HepG2 (cell line): ENCODE measurements around the gene TPPP3. TPM values are rescaled to one million over a fixed set of nuclear protein-coding genes. Genes with fewer than 3 reads are reported as not detected.

ENCODE experiments used
- ATAC-seq: fragments of 200-7000 bp; cut with Tn5 transposase; 3 replicates; pipeline ENCODE4 v1.9.1; 2020; ENCODE audit warnings: mild to moderate bottlenecking, moderate library complexity
- BruUV-seq: library from RNA; stranded (reverse); fragments of 400-500 nt; replicated peaks from 2 replicates; lab custom pipeline; 2021; lab: Mats Ljungman, UMichigan
- CTCF ChIA-PET: fragments of 300-600 bp; formaldehyde crosslinking; extraction: SDS; loops from one replicate; lab custom pipeline; 2021; ENCODE audit warnings: low total read pairs, inconsistent platforms, low intra/inter-chr PET ratio; lab: Yijun Ruan, JAX
- POLR2A ChIA-PET: fragments of 350-600 bp; sonication (Branson Sonifier 250); formaldehyde crosslinking; loops from one replicate; lab custom pipeline; 2020; ENCODE audit warnings: antibody characterized with exemption, inconsistent platforms; lab: Yijun Ruan, JAX
- DNase-seq: peaks from one replicate; pipeline ENCODE4 v3.0.0-alpha.2; 2015; ENCODE audit warnings: low spot score
- FAIRE-seq: peaks from 3 replicates; lab custom pipeline; 2011; peaks lifted over from hg19 to GRCh38; lab: Jason Lieb, UNC
- H2AFZ ChIP-seq: one replicate; pipeline ENCODE4 v1.6.1; 2011; ENCODE audit warnings: low read length, inconsistent platforms
- H3K27ac ChIP-seq: fragments of 300-600 bp; 3 replicates; pipeline ENCODE4 v1.8.0; 2011; ENCODE audit warnings: mixed run types, mild to moderate bottlenecking, mixed read lengths, low read length, inconsistent platforms; ENCODE audit not compliant: insufficient read depth; ENCODE audit errors: extremely low read length
- H3K27me3 ChIP-seq, 2 experiments: fragments of 200-600 bp in 1 of 2; 2 replicates in 1 of 2; 3 replicates in 1 of 2; pipeline versions ENCODE4 v1.6.0 to v1.8.0; 2011; ENCODE audit warnings: low read length in 2 of 2, mild to moderate bottlenecking in 2 of 2, moderate library complexity in 2 of 2, inconsistent platforms in 1 of 2; ENCODE audit not compliant: insufficient read depth in 2 of 2, control insufficient read depth in 1 of 2
- H3K36me3 ChIP-seq, 2 experiments: fragments of 200-600 bp in 1 of 2; replicated peaks in 1 of 2; 2 replicates in 1 of 2; 3 replicates in 1 of 2; pipeline versions ENCODE4 v1.5.1 to v1.8.0; 2011; ENCODE audit warnings: low read length in 2 of 2, inconsistent platforms in 1 of 2; ENCODE audit not compliant: insufficient read depth in 2 of 2, control insufficient read depth in 1 of 2
- H3K4me1 ChIP-seq: 2 replicates; pipeline ENCODE4 v1.5.1; 2012; ENCODE audit warnings: low read length, inconsistent platforms; ENCODE audit not compliant: insufficient read depth
- H3K4me2 ChIP-seq: 2 replicates; pipeline ENCODE4 v1.6.0; 2011; ENCODE audit warnings: low read depth, low read length, inconsistent platforms
- H3K4me3 ChIP-seq, 3 experiments: fragments of 200-600 bp in 1 of 3; sonication (generic), shearing (Covaris generic) in 1 of 3; replicated peaks in 1 of 3; 2 replicates each; pipeline ENCODE4 v1.5.1; 2011 to 2016; ENCODE audit warnings: low read length in 3 of 3, inconsistent platforms in 2 of 3, low read depth in 2 of 3, mild to moderate bottlenecking in 2 of 3, control low read depth in 1 of 3, mixed read lengths in 1 of 3; ENCODE audit not compliant: insufficient read depth in 1 of 3
- H3K79me2 ChIP-seq: one replicate; pipeline ENCODE4 v1.6.1; 2011; ENCODE audit warnings: low read length, inconsistent platforms; ENCODE audit not compliant: insufficient read depth
- H3K9ac ChIP-seq: 2 replicates; pipeline ENCODE4 v1.6.0; 2011; ENCODE audit warnings: mild to moderate bottlenecking, low read depth, low read length, inconsistent platforms; ENCODE audit not compliant: insufficient read depth
- H3K9me3 ChIP-seq: 2 replicates; pipeline ENCODE4 v1.5.1; 2012; ENCODE audit warnings: mild to moderate bottlenecking, low read length
- H4K20me1 ChIP-seq: 2 replicates; pipeline ENCODE4 v1.6.0; 2011; ENCODE audit warnings: inconsistent platforms, mild to moderate bottlenecking, low read length, moderate library complexity; ENCODE audit not compliant: insufficient read depth
- AHR ChIP-seq: IDR thresholded peaks from 2 replicates; pipeline ENCODE4 v1.6.1; 2018; ENCODE audit warnings: missing genetic modification reagents, missing compliant biosample characterization
- SMARCC2 ChIP-seq: fragments of 450-650 bp; IDR thresholded peaks from 2 replicates; pipeline ENCODE4 v1.6.1; 2017; ENCODE audit warnings: antibody characterized with exemption, mild to moderate bottlenecking
- TCF7 ChIP-seq: sonication (generic); IDR thresholded peaks from 2 replicates; pipeline ENCODE4 v1.6.1; 2016; ENCODE audit warnings: antibody characterized with exemption, low read depth
- ZFP41 ChIP-seq: sonication (generic); formaldehyde crosslinking; IDR thresholded peaks from 2 replicates; pipeline ENCODE4 v1.4.0; 2020; ENCODE audit warnings: mild to moderate bottlenecking, missing genetic modification reagents, borderline replicate concordance
- ZFY ChIP-seq: sonication (generic); formaldehyde crosslinking; IDR thresholded peaks from 2 replicates; pipeline ENCODE4 v1.4.0; 2020; ENCODE audit warnings: missing genetic modification reagents
- ZNF629 ChIP-seq: sonication (generic); formaldehyde crosslinking; conservative IDR thresholded peaks from 2 replicates; pipeline ENCODE4 v1.5.0; 2020; ENCODE audit warnings: missing genetic modification reagents
- WGBS: methylation state at CpG from one replicate; pipeline ENCODE4 v1.1.6; 2017; ENCODE audit warnings: low lambda C conversion rate; 5-methylcytosine and 5-hydroxymethylcytosine counted together
- in situ Hi-C: cut with HindIII; loops from 2 replicates; pipeline ENCODE4 v1.10.0; 2017; ENCODE audit warnings: low pct_unique_long_range_greater_than_20kb; ENCODE audit not compliant: extremely low pct_ligation_motif_present
- intact Hi-C: fragments of 100-400 bp; cut with micrococcal nuclease; formaldehyde crosslinking; loops from one replicate; pipeline ENCODE4 v1.10.0; 2022; ENCODE audit not compliant: unreplicated experiment
- polyA plus RNA-seq, 8 experiments: library from polyadenylated mRNA; depleted of rRNA in 3 of 8; stranded (reverse) in 7 of 8; unstranded in 1 of 8; fragments of >200 nt; fragmentation: Illumina TruSeq in 4 of 8; extraction: Trizol in 4 of 8; gene quantifications; 2 replicates each; pipeline versions ENCODE4 v1.2.1 to v1.2.3, GENCODE V29; 2011 to 2016; ENCODE audit warnings: low read depth in 4 of 8, missing spikeins in 1 of 8, mixed read lengths in 1 of 8; ENCODE audit not compliant: insufficient read depth in 1 of 8
- small RNA-seq, 3 experiments: library from RNA; depleted of rRNA; stranded (forward); fragments of <200 nt; gene quantifications; one replicate each; pipeline ENCODE3, GENCODE V24; 2012; ENCODE audit warnings: low read depth in 2 of 3, low replicate concordance in 1 of 3; ENCODE audit not compliant: insufficient read length in 3 of 3, insufficient read depth in 2 of 3
- total RNA-seq, 5 experiments: library from RNA; depleted of rRNA; stranded (reverse); fragments of >200 nt; fragmentation: Illumina TruSeq; extraction: Trizol; gene quantifications; 2 replicates each; pipeline ENCODE4 v1.2.3, GENCODE V29; 2016; ENCODE audit warnings: low read depth in 1 of 5

Gene TPPP3
- total and polyA plus RNA-seq, 2 of the 13 experiments (the other 11 are each of a cell fraction or from before 2014, with no cell fraction given): 0.16 to 0.44 TPM

GRCh38 chr16:67342616-67343015 lies 50.7 kb downstream of the TPPP3 start:
- POLR2A ChIA-PET: no interaction called here
- ATAC-seq (no peak), DNase-seq (no peak), FAIRE-seq (no peak)
- WGBS: 27% methylated on average over 4 of the region's 4 CpGs
- in situ Hi-C loops: no loop called here
- CTCF ChIA-PET: no interaction called here
- BruUV-seq: no TSS peak
- Histone ChIP-seq H3K4me2 (no peak overlapping the region), H3K9me3 (no peaks in the 10 kb centered on the region), H2AFZ (no peak overlapping the region), H3K27ac (no peak overlapping the region), H3K4me3 (no peak overlapping the region), H4K20me1 (no peaks in the 10 kb centered on the region), H3K9ac (no peak overlapping the region), H3K27me3 (no peaks in the 10 kb centered on the region), H3K79me2 (no peaks in the 10 kb centered on the region), H3K4me1 (peaks cover 24% of the 10 kb centered on the region), H3K36me3 (no peaks in the 10 kb centered on the region)
- intact Hi-C loops: no loop called here
- TF ChIP-seq TCF7 (no peak), ZFP41 (CRISPR knock-in tag) (no peak), SMARCC2 (no peak)

GRCh38 chr16:67341250-67341649 lies 52.0 kb downstream of the TPPP3 start:
- Histone ChIP-seq H3K36me3 (no peaks in the 10 kb centered on the region), H4K20me1 (no peaks in the 10 kb centered on the region), H3K9me3 (no peaks in the 10 kb centered on the region), H3K27ac (no peak overlapping the region), H2AFZ (no peak overlapping the region), H3K27me3 (no peaks in the 10 kb centered on the region), H3K9ac (no peak overlapping the region), H3K4me2 (no peak overlapping the region), H3K4me3 (no peak overlapping the region), H3K79me2 (no peaks in the 10 kb centered on the region), H3K4me1 (peaks cover 10% of the 10 kb centered on the region)
- TF ChIP-seq ZFY (CRISPR knock-in tag) (no peak), ZNF629 (peak; percentile 68), AHR (CRISPR knock-in tag) (no peak)
- ChIA-PET CTCF (no interaction called here), POLR2A (no interaction called here)
- intact Hi-C loops: no loop called here
- 25% methylated on average over 3 of the region's 3 CpGs for WGBS
- ATAC-seq (no peak), DNase-seq (no peak), FAIRE-seq (no peak)
- BruUV-seq: no TSS peak
- in situ Hi-C loops: no loop called here

Small RNA genes lying within 50 kb of the gene (small RNA-seq; reads per million reads assigned to genes)
- gene RNU1-123P: 0 reads per million in 3 experiments

Other genes with a start within 250 kb of the TPPP3 start
- 1.5 and 3.1 TPM in 2 replicates for gene B3GNT9, start 242.5 kb downstream of the TPPP3 start, total RNA-seq (2016; rRNA removed; fragmentation: Illumina TruSeq; extraction: Trizol)
- 1.2 and 1.5 TPM in 2 replicates for gene B3GNT9, start 242.5 kb downstream of the TPPP3 start, polyA plus RNA-seq (2011; rRNA removed)
- 6.2 and 7.8 TPM in 2 replicates for gene TRADD, start 233.6 kb downstream of the TPPP3 start, total RNA-seq (2016; rRNA removed; fragmentation: Illumina TruSeq; extraction: Trizol)
- 8.2 and 10.3 TPM in 2 replicates for gene TRADD, start 233.6 kb downstream of the TPPP3 start, polyA plus RNA-seq (2011; rRNA removed)
- gene FBXL8, start 233.5 kb downstream of the TPPP3 start, total RNA-seq (2016; rRNA removed; fragmentation: Illumina TruSeq; extraction: Trizol): 1.5 and 3.9 TPM in 2 replicates
- 9.3 and 10.9 TPM in 2 replicates for gene FBXL8, start 233.5 kb downstream of the TPPP3 start, polyA plus RNA-seq (2011; rRNA removed)
- gene HSF4, start 228.8 kb downstream of the TPPP3 start, total RNA-seq (2016; rRNA removed; fragmentation: Illumina TruSeq; extraction: Trizol): 0.41 and 3.5 TPM in 2 replicates
- gene HSF4, start 228.8 kb downstream of the TPPP3 start, polyA plus RNA-seq (2011; rRNA removed): 16.9 and 17.9 TPM in 2 replicates
- gene NOL3, start 223.0 kb downstream of the TPPP3 start, total RNA-seq (2016; rRNA removed; fragmentation: Illumina TruSeq; extraction: Trizol): 3.1 and 5.7 TPM in 2 replicates
- gene NOL3, start 223.0 kb downstream of the TPPP3 start, polyA plus RNA-seq (2011; rRNA removed): 20.5 and 23.3 TPM in 2 replicates
- gene MATCAP1, start 209.5 kb downstream of the TPPP3 start, total RNA-seq (2016; rRNA removed; fragmentation: Illumina TruSeq; extraction: Trizol): 4.4 and 11.2 TPM in 2 replicates
- gene MATCAP1, start 209.5 kb downstream of the TPPP3 start, polyA plus RNA-seq (2011; rRNA removed): 24.5 and 27.2 TPM in 2 replicates
- gene EXOC3L1, start 203.4 kb downstream of the TPPP3 start, total RNA-seq (2016; rRNA removed; fragmentation: Illumina TruSeq; extraction: Trizol): not detected in 2 replicates
- 0.10 and 0.12 TPM in 2 replicates for gene EXOC3L1, start 203.4 kb downstream of the TPPP3 start, polyA plus RNA-seq (2011; rRNA removed)
- 73.7 and 84.8 TPM in 2 replicates for gene E2F4, start 201.3 kb downstream of the TPPP3 start, total RNA-seq (2016; rRNA removed; fragmentation: Illumina TruSeq; extraction: Trizol)
- 91.2 and 106 TPM in 2 replicates for gene E2F4, start 201.3 kb downstream of the TPPP3 start, polyA plus RNA-seq (2011; rRNA removed)
- 0.58 and 2.6 TPM in 2 replicates for gene ELMO3, start 194.4 kb downstream of the TPPP3 start, total RNA-seq (2016; rRNA removed; fragmentation: Illumina TruSeq; extraction: Trizol)
- 4.0 and 5.7 TPM in 2 replicates for gene ELMO3, start 194.4 kb downstream of the TPPP3 start, polyA plus RNA-seq (2011; rRNA removed)
- 50.6 and 72.9 TPM in 2 replicates for gene TMEM208, start 166.4 kb downstream of the TPPP3 start, total RNA-seq (2016; rRNA removed; fragmentation: Illumina TruSeq; extraction: Trizol)
- gene TMEM208, start 166.4 kb downstream of the TPPP3 start, polyA plus RNA-seq (2011; rRNA removed): 58.8 and 66.9 TPM in 2 replicates
- 10.9 and 20.8 TPM in 2 replicates for gene FHOD1, start 146.0 kb downstream of the TPPP3 start, total RNA-seq (2016; rRNA removed; fragmentation: Illumina TruSeq; extraction: Trizol)
- 15.0 and 20.0 TPM in 2 replicates for gene FHOD1, start 146.0 kb downstream of the TPPP3 start, polyA plus RNA-seq (2011; rRNA removed)
- gene SLC9A5, start 144.5 kb downstream of the TPPP3 start, total RNA-seq (2016; rRNA removed; fragmentation: Illumina TruSeq; extraction: Trizol): 0.15 and 0.58 TPM in 2 replicates
- gene SLC9A5, start 144.5 kb downstream of the TPPP3 start, polyA plus RNA-seq (2011; rRNA removed): 1.4 and 1.5 TPM in 2 replicates
- gene PLEKHG4, start 114.0 kb downstream of the TPPP3 start, total RNA-seq (2016; rRNA removed; fragmentation: Illumina TruSeq; extraction: Trizol): 9.0 and 13.6 TPM in 2 replicates
- 7.1 and 13.6 TPM in 2 replicates for gene PLEKHG4, start 114.0 kb downstream of the TPPP3 start, polyA plus RNA-seq (2011; rRNA removed)
- gene KCTD19, start 66.8 kb downstream of the TPPP3 start, total RNA-seq (2016; rRNA removed; fragmentation: Illumina TruSeq; extraction: Trizol): not detected in 2 replicates
- 0.16 TPM in 1 of 2 replicates, not detected in the other for gene KCTD19, start 66.8 kb downstream of the TPPP3 start, polyA plus RNA-seq (2011; rRNA removed)
- gene LRRC36, start 66.7 kb downstream of the TPPP3 start, total RNA-seq (2016; rRNA removed; fragmentation: Illumina TruSeq; extraction: Trizol): 0.13 and 0.15 TPM in 2 replicates
- 0.12 and 0.16 TPM in 2 replicates for gene LRRC36, start 66.7 kb downstream of the TPPP3 start, polyA plus RNA-seq (2011; rRNA removed)
- gene ZDHHC1, start 23.0 kb upstream of the TPPP3 start, total RNA-seq (2016; rRNA removed; fragmentation: Illumina TruSeq; extraction: Trizol): 0.36 and 1.1 TPM in 2 replicates
- gene ZDHHC1, start 23.0 kb upstream of the TPPP3 start, polyA plus RNA-seq (2011; rRNA removed): 0.47 and 0.51 TPM in 2 replicates
- gene HSD11B2, start 37.6 kb upstream of the TPPP3 start, total RNA-seq (2016; rRNA removed; fragmentation: Illumina TruSeq; extraction: Trizol): 6.7 and 13.6 TPM in 2 replicates
- gene HSD11B2, start 37.6 kb upstream of the TPPP3 start, polyA plus RNA-seq (2011; rRNA removed): 8.9 and 11.9 TPM in 2 replicates
- 49.5 and 51.1 TPM in 2 replicates for gene ATP6V0D1, start 87.7 kb upstream of the TPPP3 start, total RNA-seq (2016; rRNA removed; fragmentation: Illumina TruSeq; extraction: Trizol)
- gene ATP6V0D1, start 87.7 kb upstream of the TPPP3 start, polyA plus RNA-seq (2011; rRNA removed): 54.2 and 61.3 TPM in 2 replicates
- gene AGRP, start 90.0 kb upstream of the TPPP3 start, total RNA-seq (2016; rRNA removed; fragmentation: Illumina TruSeq; extraction: Trizol): not detected in 2 replicates
- not detected in 2 replicates for gene AGRP, start 90.0 kb upstream of the TPPP3 start, polyA plus RNA-seq (2011; rRNA removed)
- gene RIPOR1, start 135.3 kb upstream of the TPPP3 start, total RNA-seq (2016; rRNA removed; fragmentation: Illumina TruSeq; extraction: Trizol): 4.6 and 11.2 TPM in 2 replicates
- gene RIPOR1, start 135.3 kb upstream of the TPPP3 start, polyA plus RNA-seq (2011; rRNA removed): 5.7 and 8.1 TPM in 2 replicates
- 37.5 and 59.3 TPM in 2 replicates for gene CTCF, start 169.0 kb upstream of the TPPP3 start, total RNA-seq (2016; rRNA removed; fragmentation: Illumina TruSeq; extraction: Trizol)
- 19.5 and 20.8 TPM in 2 replicates for gene CTCF, start 169.0 kb upstream of the TPPP3 start, polyA plus RNA-seq (2011; rRNA removed)